Testis (tissue), 3 donors: Measurements from ENCODE around the gene GPR151. TPM values are rescaled to one million over a fixed set of nuclear protein-coding genes. Genes with fewer than 3 reads are reported as not detected.

ENCODE experiments used
- DNase-seq: peaks from one replicate; pipeline ENCODE4 v3.0.0-alpha.2; 2019
- H3K27ac ChIP-seq, 2 donors: fragments of 200-600 bp; sonication (generic); one replicate each; pipeline ENCODE4 v1.5.1; 2019
- H3K27me3 ChIP-seq: fragments of 200-600 bp; sonication (generic); one replicate; pipeline ENCODE4 v1.5.1; 2019
- H3K36me3 ChIP-seq: fragments of 200-600 bp; sonication (generic); one replicate; pipeline ENCODE4 v1.5.1; 2017; ENCODE audit warnings: low read depth; ENCODE audit errors: missing control alignments
- H3K4me1 ChIP-seq: fragments of 200-600 bp; sonication (generic); one replicate; pipeline ENCODE4 v1.5.1; 2019
- H3K4me3 ChIP-seq, 2 donors: fragments of 200-600 bp; sonication (generic); one replicate each; pipeline ENCODE4 v1.5.1; 2017 to 2019
- H3K9me3 ChIP-seq: fragments of 200-600 bp; sonication (generic); one replicate; pipeline ENCODE4 v1.5.1; 2017
- CTCF ChIP-seq, 3 experiments: fragments of 450-650 bp in 2 of 3; fragments of 200-600 bp in 1 of 3; sonication (generic) in 1 of 3; IDR thresholded peaks; one replicate each; pipeline ENCODE4 v1.5.1; 2016 to 2019; ENCODE audit warnings: antibody characterized with exemption in 3 of 3, mild to moderate bottlenecking in 2 of 3, moderate library complexity in 1 of 3
- POLR2A ChIP-seq: fragments of 450-650 bp; IDR thresholded peaks from one replicate; pipeline ENCODE4 v1.6.1; 2017; ENCODE audit warnings: antibody characterized with exemption, mild to moderate bottlenecking, moderate library complexity
- WGBS, 2 donors: methylation state at CpG; one replicate each; pipeline ENCODE4 v1.1.5; 2018; 5-methylcytosine and 5-hydroxymethylcytosine counted together
- intact Hi-C: fragments of 100-400 bp; cut with DNase I; formaldehyde crosslinking; loops from one replicate; pipeline ENCODE4 v1.15.1; 2023; ENCODE audit warnings: low total_unique reads
- polyA plus RNA-seq: library from polyadenylated mRNA; stranded (reverse); fragments of 350-450 nt; fragmentation: Illumina TruSeq; extraction: RNeasy Lipid Tissue Mini Kit (QIAGEN cat#74804); gene quantifications from one replicate; pipeline ENCODE4 v1.2.3, GENCODE V29; 2014; ENCODE audit warnings: low read depth, low replicate concordance; ENCODE audit not compliant: insufficient read depth
- total RNA-seq, 2 donors: library from RNA; depleted of rRNA; stranded (reverse); fragments of >200 nt; gene quantifications; one replicate each; pipeline ENCODE4 v1.2.3, GENCODE V29; 2016

The GPR151 gene
- total and polyA plus RNA-seq, 3 donors from 2014 or later: not detected

- Histone ChIP-seq H3K4me1 (no peaks in the 10 kb centered on the region), H3K27ac (no peak overlapping the region), H3K27me3 (no peaks in the 10 kb centered on the region), H3K4me3 (no peak overlapping the region), H3K36me3 (no peaks in the 10 kb centered on the region), H3K9me3 (no peaks in the 10 kb centered on the region)
- 78 to 85% methylated on average over 3 of the region's 3 CpGs for WGBS, 2 donors
- intact Hi-C loops: no loop called here
- no peak for DNase-seq
- TF ChIP-seq CTCF (IDR thresholded peaks at IDR 0.05): no peak
These were observed 7.7 kb upstream of the GPR151 start for GRCh38 chr5:146523698-146524097.

GRCh38 chr5:146521403-146522106 lies 5.6 kb upstream of the GPR151 start:
- TF ChIP-seq POLR2A (no peak), CTCF (IDR thresholded peaks at IDR 0.05) (no peak)
- Histone ChIP-seq H3K9me3 (no peaks in the 10 kb centered on the region), H3K27me3 (no peaks in the 10 kb centered on the region), H3K4me1 (no peaks in the 10 kb centered on the region), H3K27ac (no peak overlapping the region), H3K4me3 (no peak overlapping the region), H3K36me3 (no peaks in the 10 kb centered on the region)
- DNase-seq: no peak
- intact Hi-C loops: no loop called here
- WGBS, 2 donors: 45 to 50% methylated on average over 8 of the region's 8 CpGs

- TF ChIP-seq CTCF (IDR thresholded peaks at IDR 0.05) (no peak), POLR2A (no peak)
- Histone ChIP-seq H3K36me3 (no peaks in the 10 kb centered on the region), H3K9me3 (no peaks in the 10 kb centered on the region), H3K4me3 (no peak overlapping the region), H3K27ac (no peak overlapping the region), H3K27me3 (no peaks in the 10 kb centered on the region), H3K4me1 (no peaks in the 10 kb centered on the region)
- intact Hi-C loops: no loop called here
- no peak for DNase-seq
- 83 to 92% methylated on average over 2 of the region's 2 CpGs for WGBS, 2 donors
These were observed 4.7 kb upstream of the GPR151 start for GRCh38 chr5:146520731-146521130.

- H3K4me3 ChIP-seq: no peak overlapping the region
- no peaks in the 10 kb centered on the region for H3K27me3 ChIP-seq
- H3K9me3 ChIP-seq: no peaks in the 10 kb centered on the region
- WGBS, 2 donors: 82 to 84% methylated on average over 2 of the region's 2 CpGs
- no peaks in the 10 kb centered on the region for H3K36me3 ChIP-seq
- H3K4me1 ChIP-seq: no peaks in the 10 kb centered on the region
- TF ChIP-seq POLR2A (no peak), CTCF (IDR thresholded peaks at IDR 0.05) (no peak)
- intact Hi-C loops: no loop called here
- DNase-seq: no peak
- H3K27ac ChIP-seq: no peak overlapping the region
These were observed 3.6 kb upstream of the GPR151 start for GRCh38 chr5:146519554-146519953.
